Esophagus squamous epithelium (tissue), 5 donors: ENCODE measurements around the gene VWDE. TPM values are rescaled to one million over a fixed set of nuclear protein-coding genes. Genes with fewer than 3 reads are reported as not detected.
"Not testable (repeated sequence)": the region's sequence is repeated elsewhere in the genome, so short reads cannot be mapped to it uniquely, and the experiment has no call there.

Source experiments
- DNase-seq: peaks from one replicate; lab custom pipeline; 2025; lab: John Stamatoyannopoulos, UW
- H3K27ac ChIP-seq, 4 donors: fragments of 200-600 bp; sonication (generic); one replicate each; pipeline ENCODE4 v1.5.1; 2016 to 2019; ENCODE audit warnings: mild to moderate bottlenecking in 1 of 4
- H3K27me3 ChIP-seq, 4 donors: fragments of 200-600 bp; sonication (generic); 1 replicate in 3 of 4; 2 replicates in 1 of 4; pipeline versions ENCODE4 v1.5.1 to v1.6.0; 2017 to 2021; ENCODE audit warnings: antibody characterized with exemption in 1 of 4
- H3K36me3 ChIP-seq, 3 donors: fragments of 200-600 bp; sonication (generic); one replicate each; pipeline ENCODE4 v1.5.1; 2016 to 2019
- H3K4me1 ChIP-seq, 3 donors: fragments of 200-600 bp; sonication (generic); one replicate each; pipeline ENCODE4 v1.5.1; 2017 to 2019
- H3K4me3 ChIP-seq, 4 donors: fragments of 200-600 bp; sonication (generic); 1 replicate in 3 of 4; 2 replicates in 1 of 4; pipeline ENCODE4 v1.5.1; 2016 to 2019; ENCODE audit warnings: mild to moderate bottlenecking in 2 of 4, moderate library complexity in 1 of 4
- H3K9me3 ChIP-seq, 3 donors: fragments of 200-600 bp; sonication (generic); one replicate each; pipeline ENCODE4 v1.5.1; 2016 to 2019
- CTCF ChIP-seq, 6 experiments: fragments of 450-650 bp in 4 of 6; fragments of 200-600 bp in 2 of 6; sonication (generic) in 2 of 6; IDR thresholded peaks; one replicate each; pipeline ENCODE4 v1.5.1; 2016 to 2019; ENCODE audit warnings: antibody characterized with exemption in 6 of 6, mild to moderate bottlenecking in 4 of 6, moderate library complexity in 4 of 6
- POLR2A ChIP-seq, 4 donors: fragments of 450-650 bp; IDR thresholded peaks; one replicate each; pipeline ENCODE4 v1.6.1; 2017; ENCODE audit warnings: antibody characterized with exemption in 4 of 4, mild to moderate bottlenecking in 4 of 4, moderate library complexity in 3 of 4
- WGBS, 2 donors: methylation state at CpG; one replicate each; pipeline ENCODE4 v1.1.5; 2018; 5-methylcytosine and 5-hydroxymethylcytosine counted together
- intact Hi-C: fragments of 100-400 bp; cut with DNase I; formaldehyde crosslinking; loops from one replicate; pipeline ENCODE4 v1.15.0; 2022
- total RNA-seq, 4 donors: library from RNA; depleted of rRNA; stranded (reverse); fragments of >200 nt; gene quantifications; one replicate each; pipeline ENCODE4 v1.1.0, GENCODE V29; 2016
- donor health status: DM: yes; HTN: yes; CAD: no.

VWDE gene
- total RNA-seq, 4 donors from 2014 or later = 0.62 to 2.9 (median 1.2) TPM

- Histone ChIP-seq H3K36me3 (no peaks in the 10 kb centered on the region), H3K27me3 (no peaks in the 10 kb centered on the region), H3K4me3 (no peak overlapping the region), H3K27ac (no peak overlapping the region), H3K4me1 (no peaks in the 10 kb centered on the region), H3K9me3 (peaks cover 0 to 3% (median 0%) of the 10 kb centered on the region in 3 donors)
- WGBS, 2 donors = 84 to 94% methylated on average over 1 of the region's 1 CpG
- no peak for DNase-seq
- intact Hi-C loops = no loop called here
- TF ChIP-seq POLR2A (IDR thresholded peaks at IDR 0.05) = no peak
- TF ChIP-seq CTCF (IDR thresholded peaks at IDR 0.05) = no peak
These were observed 8.7 kb upstream of the VWDE start for GRCh38 chr7:12412407-12412806.

GRCh38 chr7:12410523-12410922 is 6.9 kb upstream of the VWDE start:
- no peaks in the 10 kb centered on the region for H3K4me1 ChIP-seq
- peaks cover 0 to 3% (median 0%) of the 10 kb centered on the region in 3 donors for H3K9me3 ChIP-seq
- no peak for DNase-seq
- H3K4me3 ChIP-seq = no peak overlapping the region
- H3K36me3 ChIP-seq = no peaks in the 10 kb centered on the region
- H3K27me3 ChIP-seq = no peaks in the 10 kb centered on the region
- H3K27ac ChIP-seq = no peak overlapping the region
- intact Hi-C loops = no loop called here
- TF ChIP-seq POLR2A (IDR thresholded peaks at IDR 0.05) (no peak), CTCF (IDR thresholded peaks at IDR 0.05) (no peak)

- intact Hi-C loops = no loop called here
- Histone ChIP-seq H3K36me3 (no peaks in the 10 kb centered on the region), H3K4me3 (no peak overlapping the region), H3K4me1 (peaks cover 0 to under 1% (median 0%) of the 10 kb centered on the region in 3 donors), H3K9me3 (peaks cover 0 to 3% (median 0%) of the 10 kb centered on the region in 3 donors), H3K27me3 (peaks cover 0 to 5% (median 0%) of the 10 kb centered on the region in 4 donors), H3K27ac (no peak overlapping the region)
- DNase-seq = no peak
- TF ChIP-seq POLR2A (IDR thresholded peaks at IDR 0.05) (no peak), CTCF (IDR thresholded peaks at IDR 0.05) (no peak)
- 63 to 65% methylated on average over 4 of the region's 4 CpGs for whole genome bisulfite sequencing, 2 donors
These were observed 5.5 kb upstream of the VWDE start for GRCh38 chr7:12409097-12409711.

- Histone ChIP-seq H3K27me3 (peaks cover 0 to 16% (median 0%) of the 10 kb centered on the region in 4 donors), H3K4me1 (peaks cover 0 to 16% (median 0%) of the 10 kb centered on the region in 3 donors)
- H3K4me3 ChIP-seq, DNase-seq, H3K36me3 ChIP-seq, H3K9me3 ChIP-seq, H3K27ac ChIP-seq, intact Hi-C loops: not testable (repeated sequence)
- whole genome bisulfite sequencing, 2 donors = 92 to 96% methylated on average over 5 to 6 of the region's 8 CpGs
These were observed 4.0 kb upstream of the VWDE start for GRCh38 chr7:12407652-12408051.

GRCh38 chr7:12402365-12402725 is 1.3 kb downstream of the VWDE start:
- Histone ChIP-seq H3K36me3 (no peaks in the 10 kb centered on the region), H3K4me1 (peaks cover 0 to 16% (median 0%) of the 10 kb centered on the region in 3 donors), H3K27ac (no peak overlapping the region), H3K4me3 (no peak overlapping the region), H3K9me3 (no peaks in the 10 kb centered on the region), H3K27me3 (peaks cover 0 to 23% (median 0%) of the 10 kb centered on the region in 4 donors)
- intact Hi-C loops = no loop called here
- 61 to 73% methylated on average over 3 of the region's 3 CpGs for WGBS, 2 donors
- no peak for DNase-seq
- TF ChIP-seq CTCF (IDR thresholded peaks at IDR 0.05) (no peak), POLR2A (IDR thresholded peaks at IDR 0.05) (no peak)
